Activated gamma-delta T cell treated with anti-CD3 and anti-CD28 coated beads, Interleukin-2, amount 50 U/mL, for 16 hours (primary cell): ENCODE data around the gene ASPG.

Experiments
- DNase-seq: peaks from one replicate; pipeline ENCODE4 v3.0.0-alpha.2; 2020; ENCODE audit warnings: low read depth

ASPG gene

DNA sequence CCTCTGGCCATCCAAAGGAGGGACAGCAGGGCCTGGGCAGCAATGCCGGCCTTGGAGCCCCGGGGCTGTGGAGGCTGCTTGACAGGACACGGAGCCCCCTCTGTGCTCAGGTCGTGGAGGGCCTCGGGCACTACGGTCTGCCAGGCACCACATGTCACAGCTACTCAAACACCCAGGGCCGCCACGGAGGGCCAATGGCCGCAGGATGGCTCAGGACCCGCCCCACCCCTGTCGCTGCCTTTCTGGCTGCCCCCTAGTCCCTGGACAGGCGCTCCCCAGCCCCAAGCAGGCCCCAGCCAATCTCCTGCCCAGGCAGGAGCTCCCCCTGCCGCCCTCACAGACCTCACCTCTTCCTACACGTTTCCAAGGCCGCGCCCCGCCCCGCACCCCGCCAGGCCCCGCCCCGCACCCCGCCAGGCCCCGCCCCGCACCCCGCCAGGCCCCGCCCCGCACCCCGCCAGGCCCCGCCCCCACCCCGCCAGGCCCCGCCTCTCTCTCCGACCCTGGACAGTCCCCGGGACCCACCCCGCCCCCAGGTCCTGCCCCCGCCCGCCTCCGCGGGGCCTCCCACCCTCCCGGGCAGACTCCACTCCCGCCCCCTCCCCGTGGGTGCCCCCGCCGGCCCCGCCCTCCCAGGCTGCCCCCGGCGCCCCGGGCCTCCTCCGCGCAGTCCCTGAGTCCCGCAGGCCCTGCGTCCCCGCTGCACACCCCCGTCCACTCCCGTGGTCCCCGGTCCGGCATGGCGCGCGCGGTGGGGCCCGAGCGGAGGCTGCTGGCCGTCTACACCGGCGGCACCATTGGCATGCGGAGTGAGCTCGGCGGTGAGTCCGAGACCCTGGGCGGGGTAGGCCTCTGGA lies at the start of gene ASPG:
ASPG (plus strand) TSS at position 669 of the 857 bp plus-strand sequence; CDS start at position 740, 71 bp downstream.
- DNase-seq = no peak

DNA sequence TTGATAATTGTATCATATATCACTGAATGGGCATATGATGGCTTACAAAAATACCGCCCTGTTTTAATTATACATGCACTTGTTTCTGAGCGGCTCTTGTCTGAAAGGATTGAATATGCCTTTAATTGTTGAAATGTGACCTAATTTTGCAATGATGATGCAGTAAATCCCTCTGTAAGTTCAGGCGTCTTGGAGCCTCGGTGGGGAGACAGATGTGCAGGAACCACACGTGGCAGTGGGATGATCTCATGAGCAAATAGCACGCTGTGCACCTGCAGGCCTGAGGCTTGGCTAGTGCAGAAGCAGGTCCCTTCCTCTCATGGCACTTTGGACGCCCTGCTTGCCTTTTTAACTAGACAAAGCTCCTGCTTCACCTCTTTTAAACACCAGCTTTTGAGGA lies 49.3 kb upstream of the ASPG start:
- no peak for DNase-seq

DNA sequence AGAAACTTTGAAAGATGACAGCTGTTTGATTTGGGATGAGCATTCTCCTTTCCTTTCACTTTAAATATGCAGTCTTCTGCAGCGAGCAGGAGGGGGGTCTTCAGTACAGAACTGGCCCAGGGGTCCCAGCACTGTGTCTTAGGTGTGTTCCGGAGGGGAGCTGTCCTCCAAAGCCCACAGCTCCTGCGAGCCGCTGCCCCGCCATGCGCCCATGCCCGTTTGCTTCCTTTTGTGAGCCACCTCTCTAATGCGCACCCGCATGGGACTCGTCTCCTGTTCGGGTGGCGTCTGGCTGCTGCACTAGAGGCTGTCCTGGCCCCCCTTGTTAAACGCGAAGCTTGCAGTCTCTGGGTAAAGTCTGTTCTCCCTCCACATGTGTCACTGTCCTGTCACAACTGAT lies 48.4 kb upstream of the ASPG start:
- DNase-seq = no peak

DNA sequence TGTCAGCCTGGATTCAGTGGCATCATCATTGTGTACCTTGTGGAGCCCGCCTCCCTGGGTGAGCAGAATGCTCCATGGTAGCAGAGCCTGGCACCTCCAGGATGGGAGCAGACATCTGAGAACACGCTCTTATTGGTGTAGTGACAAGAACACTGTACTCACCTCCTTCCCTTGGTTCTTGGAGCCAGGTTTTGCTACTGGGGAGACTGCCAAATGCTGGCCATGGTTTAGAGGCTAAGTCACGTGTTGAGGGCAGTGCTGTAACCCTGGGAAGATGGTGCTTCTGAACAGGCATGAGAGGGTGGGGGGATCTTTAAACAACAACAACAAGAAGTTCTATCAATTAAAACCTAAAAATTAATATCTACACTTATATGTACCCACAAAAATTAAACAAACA lies 47.6 kb upstream of the ASPG start:
- DNase-seq = no peak

DNA sequence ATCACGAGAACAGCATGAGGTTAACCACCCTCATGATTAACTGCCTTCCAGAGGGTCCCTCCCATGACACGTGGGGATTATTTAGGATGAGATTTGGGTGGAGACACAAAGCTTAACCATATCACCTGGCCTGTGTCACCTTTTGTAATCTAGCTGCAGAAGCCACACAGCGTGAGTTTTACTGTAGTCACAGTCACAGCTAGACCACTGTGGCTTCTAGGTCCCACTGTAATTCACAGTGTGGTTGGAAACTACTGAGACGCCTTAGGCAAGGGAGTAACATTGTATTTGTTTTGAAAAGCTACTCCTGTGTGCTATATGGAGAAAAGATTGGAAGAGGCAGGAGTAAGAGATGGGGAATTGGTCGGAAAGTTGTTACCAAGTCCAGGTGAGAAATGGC lies 46.3 kb upstream of the ASPG start:
- DNase-seq = no peak

DNA sequence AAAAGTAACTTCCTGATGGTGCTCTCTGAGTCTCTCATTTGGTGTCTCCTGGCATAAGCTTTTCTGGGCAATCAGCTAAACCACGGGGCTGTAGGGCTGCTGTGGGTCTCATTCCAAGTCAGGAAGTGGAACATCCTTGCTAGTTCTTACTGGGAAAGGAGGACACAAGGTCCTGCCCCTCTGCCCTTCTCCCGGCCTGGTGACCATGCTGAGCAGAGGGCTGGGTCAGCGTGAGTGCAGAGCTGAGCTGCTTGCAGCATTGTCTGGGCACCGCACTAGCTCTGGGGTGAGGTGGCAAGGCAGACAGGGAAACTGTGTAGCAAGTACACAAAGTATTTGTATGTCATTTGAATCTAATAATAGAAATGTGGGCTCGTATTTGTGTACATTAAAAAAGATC lies 45.0 kb upstream of the ASPG start:
- DNase-seq = no peak

DNA sequence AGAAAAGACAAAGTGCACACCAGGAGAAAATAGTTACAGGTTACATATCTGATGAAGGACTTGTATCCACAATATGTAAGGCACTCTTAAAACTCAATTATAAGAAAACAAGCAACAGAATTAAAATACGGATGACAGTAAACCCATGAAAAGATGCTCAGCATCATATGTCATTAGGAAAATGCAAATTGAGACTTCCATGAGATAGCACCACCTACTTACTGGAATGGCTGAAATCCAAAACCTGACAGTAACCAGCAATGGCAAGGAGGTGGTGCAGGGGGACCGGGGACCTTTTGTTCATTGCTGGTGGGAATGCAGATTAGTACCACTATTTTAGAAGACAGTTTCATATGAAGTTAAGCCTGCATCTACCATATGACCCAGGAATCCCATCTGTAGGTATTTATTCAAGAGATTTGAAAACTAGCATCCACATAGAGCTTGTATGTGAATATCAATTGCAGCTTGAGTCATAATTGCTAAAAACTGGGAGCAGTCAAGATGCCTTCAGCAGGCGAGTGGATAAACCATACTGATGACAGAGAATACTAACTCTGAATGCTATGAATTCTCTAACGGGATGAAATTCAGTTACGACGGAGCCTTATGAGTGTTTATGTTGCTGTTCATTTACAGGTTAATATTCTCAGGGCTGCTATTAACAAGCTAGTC lies 43.9 kb upstream of the ASPG start:
- no peak for DNase-seq

DNA sequence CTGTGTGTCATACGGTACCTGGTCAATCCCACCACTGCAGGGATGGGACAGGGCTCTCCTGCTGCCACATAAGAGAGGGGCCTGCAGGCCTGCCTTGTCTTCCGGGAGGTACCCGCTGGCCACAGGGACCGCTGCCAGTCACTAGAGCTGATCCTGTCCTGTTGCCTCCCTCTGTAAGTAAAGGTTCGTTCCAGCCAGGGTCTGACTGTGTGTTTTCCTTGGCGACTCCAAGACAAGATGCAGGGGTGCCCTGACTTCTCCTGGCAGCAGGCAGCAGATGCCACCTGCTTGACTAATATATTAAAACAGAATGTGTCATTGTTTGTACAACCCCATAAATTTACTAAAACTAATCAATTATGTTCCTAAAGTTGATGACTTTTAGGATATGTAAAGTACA lies 41.5 kb upstream of the ASPG start:
- DNase-seq = no peak

DNA sequence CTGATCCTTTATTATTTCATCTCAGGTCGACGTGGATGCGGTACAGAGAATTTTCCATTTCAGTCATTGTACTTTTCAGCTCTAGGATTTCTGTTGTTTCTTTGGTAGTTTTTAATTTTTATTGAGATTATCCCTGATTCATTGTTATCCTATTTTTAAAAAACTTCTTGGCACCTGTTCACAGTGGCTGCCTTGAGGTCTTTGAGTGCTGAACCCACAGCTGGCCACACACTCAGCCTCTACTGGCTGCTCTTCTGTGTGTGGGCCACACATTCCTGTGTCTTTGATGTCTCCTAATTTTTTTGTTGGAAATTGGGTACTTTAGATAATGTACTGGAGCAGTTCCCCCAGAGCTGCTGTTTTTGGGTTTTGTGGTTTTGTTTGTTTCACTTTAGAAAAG lies 37.7 kb upstream of the ASPG start:
- no peak for DNase-seq

DNA sequence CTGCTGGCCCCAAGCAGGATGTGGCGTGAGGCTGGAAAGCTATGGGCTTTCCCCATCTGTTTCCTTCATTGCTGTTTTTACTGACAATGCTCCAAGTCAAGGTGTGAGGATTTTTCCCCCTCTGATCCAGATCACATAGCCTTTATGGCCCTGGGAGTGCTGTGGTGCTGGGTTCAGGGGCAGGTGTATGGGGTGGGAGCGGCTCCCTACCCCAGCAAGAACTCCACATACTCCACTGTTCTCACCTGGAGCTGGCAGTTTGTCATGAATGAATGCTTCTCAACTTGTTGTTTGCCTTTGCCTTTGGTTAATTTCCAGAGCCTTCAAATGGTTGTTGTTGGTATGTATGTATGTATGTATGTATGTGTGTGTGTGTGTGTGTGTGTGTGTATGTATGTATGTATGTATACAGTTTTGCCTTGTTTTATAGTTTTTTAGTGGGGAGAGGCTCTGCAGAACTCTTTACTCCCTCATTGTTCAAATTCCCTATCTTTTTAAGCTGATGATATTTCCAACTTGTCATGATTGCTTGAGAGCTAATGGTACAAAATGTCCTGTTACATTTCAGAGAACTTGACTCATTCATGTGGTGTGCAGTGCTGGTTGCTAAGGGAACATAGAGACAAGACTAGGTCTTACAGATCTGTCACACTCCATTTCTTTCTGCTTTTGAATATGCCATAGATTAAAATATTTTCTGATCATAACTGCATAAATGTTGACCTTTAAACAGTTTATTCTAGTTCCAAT lies 36.6 kb upstream of the ASPG start:
- DNase-seq = no peak

DNA sequence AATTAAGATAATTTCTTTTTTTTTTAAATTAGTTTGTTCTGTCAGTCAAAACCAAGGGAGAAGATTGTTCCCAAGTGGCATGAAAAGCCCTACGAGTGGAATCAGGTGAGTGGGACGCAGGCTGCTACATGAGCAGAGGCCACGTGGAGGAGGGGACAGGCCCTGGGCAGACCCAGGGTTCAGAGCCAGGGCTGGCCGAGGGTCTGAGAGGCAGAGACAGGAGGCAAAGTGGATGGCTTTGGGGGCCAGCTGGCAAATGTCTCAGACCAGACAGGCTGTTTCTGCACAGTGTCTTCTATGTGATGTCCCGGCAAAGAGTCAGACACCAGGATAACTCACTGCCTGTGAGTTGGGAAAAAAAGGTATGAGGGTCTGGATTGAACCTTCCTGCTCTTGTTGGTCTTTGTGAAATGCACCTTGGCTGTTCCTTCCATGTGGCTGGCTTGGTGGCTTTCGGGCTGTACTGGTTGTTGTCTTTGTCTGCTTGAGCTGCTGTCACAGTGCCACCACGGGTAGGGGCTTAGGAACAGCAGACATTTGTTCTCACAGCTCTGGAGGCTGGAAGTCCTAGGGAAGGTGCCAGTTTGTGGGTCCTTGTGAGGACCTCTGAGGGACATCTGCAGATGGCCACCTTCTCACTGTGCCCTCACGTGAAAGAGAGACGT lies 35.8 kb upstream of the ASPG start:
- DNase-seq = no peak

DNA sequence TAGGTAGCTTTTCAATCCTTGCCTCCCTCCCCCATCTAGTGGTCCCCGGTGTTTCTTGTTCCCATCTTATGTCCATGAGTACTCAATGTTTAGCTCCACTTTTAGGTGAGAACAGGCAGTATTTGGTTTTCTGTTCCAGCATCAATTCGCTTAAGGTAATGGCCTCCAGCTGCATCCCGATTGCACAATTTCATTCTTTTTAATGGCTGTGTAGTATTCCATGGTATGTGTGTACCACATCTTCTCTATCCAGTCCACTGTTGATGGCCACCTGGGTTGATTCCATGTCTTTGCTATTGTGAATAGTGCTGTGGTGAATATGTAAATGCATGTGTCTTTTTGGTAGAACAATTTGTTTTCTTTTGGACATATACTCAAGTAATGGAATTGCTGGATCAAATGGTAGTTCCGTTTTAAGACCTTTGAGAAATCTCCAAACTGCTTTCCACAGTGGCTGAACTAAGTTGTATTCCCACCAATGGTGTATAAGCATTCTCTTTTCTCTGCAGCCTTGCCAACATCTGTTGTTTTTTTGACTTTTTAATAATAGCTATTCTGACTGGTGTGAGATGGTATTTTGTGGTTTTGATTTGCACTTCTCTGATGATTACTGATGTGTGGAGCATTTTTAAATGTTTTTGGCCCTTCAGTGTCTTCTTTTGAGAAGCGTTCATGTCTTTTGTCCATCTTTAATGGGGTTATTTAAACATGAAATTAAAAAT lies 34.2 kb upstream of the ASPG start:
- no peak for DNase-seq

DNA sequence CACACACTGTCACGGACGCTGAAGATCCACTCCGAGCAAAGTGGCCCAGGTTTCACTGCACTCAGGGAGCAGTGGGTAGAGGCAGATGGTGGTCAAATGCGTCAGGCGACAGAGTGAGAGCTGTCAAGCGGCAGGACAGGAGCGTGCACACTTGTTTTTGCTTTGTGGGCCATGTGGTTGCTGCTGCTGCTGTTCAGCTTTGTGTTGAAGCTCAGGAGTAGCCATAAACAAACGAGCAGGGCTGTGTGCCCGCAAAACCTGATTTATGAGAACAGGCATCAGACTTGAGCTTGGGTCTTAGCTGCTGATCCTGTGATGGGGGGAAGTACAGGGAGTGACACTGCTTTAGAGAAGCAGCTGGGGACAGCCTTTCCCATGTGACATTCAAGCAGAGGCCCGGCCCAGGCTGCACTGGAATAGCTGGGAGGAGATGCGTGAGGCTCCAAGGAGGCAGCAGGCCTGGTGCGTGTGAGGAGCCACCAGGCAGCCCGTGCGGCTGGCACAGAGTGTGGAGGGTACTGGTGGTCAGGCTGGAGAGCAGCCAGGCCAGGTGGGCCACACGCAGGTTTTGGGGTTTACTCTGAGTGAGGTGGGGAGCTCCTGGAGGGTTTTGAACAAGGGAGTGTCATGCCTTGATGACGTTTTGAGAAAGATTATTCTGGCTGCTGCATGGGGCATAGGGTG lies 31.1 kb upstream of the ASPG start:
- DNase-seq = no peak

DNA sequence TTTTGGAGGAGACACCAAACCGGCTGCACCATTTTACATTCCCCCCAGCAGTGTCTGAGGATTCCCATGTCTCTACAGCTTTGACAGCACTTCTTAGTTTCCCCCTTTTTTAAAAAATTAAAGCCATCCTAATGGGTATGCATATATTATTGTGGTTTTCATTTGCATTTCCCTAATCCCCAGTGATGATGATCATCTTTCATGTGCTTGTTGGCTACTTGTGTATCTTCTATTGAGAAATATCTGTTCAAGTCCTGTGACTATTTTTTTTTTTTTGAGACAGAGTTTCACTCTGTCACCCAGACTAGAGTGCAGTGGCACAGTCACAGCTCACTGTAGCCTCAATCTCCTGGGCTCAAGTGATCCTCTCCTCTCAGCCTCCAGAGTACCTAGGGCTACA lies 23.2 kb upstream of the ASPG start:
- no peak for DNase-seq

DNA sequence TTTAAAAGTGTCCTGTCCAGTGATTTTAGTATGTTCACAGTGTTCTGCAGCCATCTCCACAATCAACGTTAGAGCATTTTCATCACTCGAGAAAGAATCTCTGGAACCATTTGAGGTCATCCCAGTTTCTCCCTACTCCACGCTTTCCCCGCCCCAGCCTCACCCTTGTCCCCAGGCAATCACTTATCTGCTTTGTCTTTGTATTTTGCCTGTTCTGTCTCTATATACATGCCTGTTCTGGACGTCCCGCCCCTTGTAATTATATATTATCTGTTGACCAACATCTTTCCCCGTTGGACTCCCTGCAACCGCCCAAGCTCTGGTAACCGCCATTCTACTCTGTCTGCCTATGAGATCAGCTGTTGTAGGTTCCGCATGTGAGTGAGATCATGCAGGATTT lies 21.5 kb upstream of the ASPG start:
- no peak for DNase-seq

DNA sequence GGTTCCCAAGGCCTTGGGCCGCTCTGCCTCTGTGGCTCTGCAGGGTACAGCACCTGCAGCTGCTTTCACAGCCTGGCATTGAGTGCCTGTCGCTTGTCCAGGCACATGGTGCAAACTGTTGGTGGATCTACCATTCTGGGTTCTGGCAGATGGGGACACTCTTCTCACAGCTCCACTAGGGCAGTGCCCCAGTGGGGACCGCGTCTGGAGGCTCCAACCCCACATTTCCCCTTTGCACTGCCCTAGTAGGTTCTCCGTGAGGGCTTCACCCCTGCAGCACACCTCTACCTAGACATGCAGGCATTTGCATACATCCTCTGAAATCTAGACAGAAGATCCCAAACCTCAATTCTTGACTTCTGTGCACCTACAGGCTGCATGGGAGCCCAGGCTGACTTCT lies 19.2 kb upstream of the ASPG start:
- DNase-seq = no peak

DNA sequence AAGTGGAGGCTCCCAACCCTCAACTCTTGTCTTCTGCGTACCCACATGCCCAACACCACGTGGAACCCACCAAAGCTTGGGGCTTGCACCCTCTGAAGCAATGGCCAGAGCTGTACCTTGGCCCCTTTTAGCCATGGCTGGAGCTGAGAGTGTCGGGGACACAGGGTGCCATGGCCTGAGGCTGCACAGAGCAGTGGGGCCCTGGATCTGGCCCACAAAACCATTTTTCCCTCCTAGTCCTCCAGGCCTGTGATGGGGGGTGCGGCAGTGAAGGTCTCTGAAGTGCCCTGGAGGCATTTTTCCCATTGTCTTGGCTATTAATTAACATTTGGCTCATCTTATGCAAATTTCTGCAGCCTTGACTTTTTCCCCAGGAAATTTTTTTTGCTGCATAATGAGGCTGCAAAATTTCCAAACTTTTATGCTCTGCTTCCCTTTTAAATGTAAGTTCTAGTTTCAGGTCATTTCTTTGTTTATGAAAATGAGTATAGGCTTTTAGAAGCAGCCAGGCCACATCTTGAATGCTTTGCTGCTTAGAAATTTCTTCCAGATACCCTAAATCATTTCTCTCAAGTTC lies 18.7 kb upstream of the ASPG start:
- DNase-seq = no peak

DNA sequence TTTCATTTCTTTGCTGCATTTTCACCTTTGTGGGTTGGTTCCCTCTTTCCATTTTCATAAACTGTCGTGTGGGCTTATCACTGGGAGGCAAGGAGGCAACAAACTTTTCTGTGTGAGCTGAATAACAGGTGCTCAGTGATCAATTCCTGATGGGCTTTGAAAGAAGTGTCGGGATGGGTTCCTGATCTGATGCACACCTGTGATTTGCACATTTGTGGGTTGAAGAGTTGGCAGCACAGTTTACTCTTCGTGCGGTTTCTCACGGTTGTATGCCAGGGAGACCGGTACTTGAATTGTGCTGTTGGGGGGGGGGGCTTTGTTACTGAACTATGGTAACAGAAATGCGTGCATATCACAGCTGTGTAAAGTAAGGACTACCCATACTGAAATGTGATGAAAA lies 16.0 kb upstream of the ASPG start:
- DNase-seq = no peak

DNA sequence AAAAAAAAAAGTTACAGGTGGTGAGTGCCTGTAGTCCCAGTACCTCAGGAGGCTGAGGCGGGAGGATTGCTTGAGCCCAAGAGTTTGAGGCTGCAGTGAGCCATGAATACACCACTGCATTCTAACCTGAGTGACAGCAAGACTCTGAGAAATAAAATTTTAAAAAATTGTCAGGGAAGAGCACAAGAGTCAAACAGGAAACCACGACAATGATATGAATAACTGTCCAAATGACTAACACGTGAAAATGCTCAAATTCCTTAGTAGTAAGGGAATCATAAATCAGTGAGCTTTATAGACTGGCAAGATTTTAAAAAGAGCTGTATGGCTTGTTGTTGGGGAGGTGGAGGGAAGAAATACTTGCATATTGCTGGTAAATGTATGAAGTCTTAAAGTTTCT lies 12.9 kb upstream of the ASPG start:
- no peak for DNase-seq

DNA sequence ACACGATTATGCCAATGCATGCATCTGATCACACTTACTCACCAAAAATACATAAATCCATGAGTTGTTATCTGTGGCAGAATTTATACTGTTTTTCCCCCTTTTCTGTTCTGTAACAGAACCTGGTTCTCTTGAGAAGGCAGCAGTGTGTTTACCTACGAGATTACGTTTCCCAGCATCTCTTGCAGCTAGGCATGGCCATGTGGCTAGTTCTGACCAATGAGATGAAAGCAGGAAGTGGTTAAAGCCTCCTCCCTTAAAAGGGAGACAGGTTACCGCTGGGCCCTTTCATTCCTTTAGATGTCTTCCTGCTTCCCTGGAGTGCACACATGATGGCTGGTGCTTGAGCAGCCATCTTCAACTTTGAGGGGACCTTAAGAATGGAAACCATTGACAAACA lies 11.7 kb upstream of the ASPG start:
- DNase-seq = no peak
